Ovary (tissue), 9 donors: Measurements from ENCODE around the gene CALR. TPM values are rescaled to one million over a fixed set of nuclear protein-coding genes. Genes with fewer than 3 reads are reported as not detected.
A peak's percentile ranks its signal among the peaks of the same experiment; 100 is the strongest.

Source experiments
- DNase-seq, 5 donors: peaks; one replicate each; pipeline ENCODE4 v3.0.0-alpha.2; 2019 to 2020
- H3K27ac ChIP-seq, 2 donors: fragments of 200-600 bp; one replicate each; pipeline versions ENCODE4 v1.5.1 to v1.8.0; 2019 to 2022
- H3K27me3 ChIP-seq: fragments of 200-600 bp; one replicate; pipeline ENCODE4 v1.8.0; 2022
- H3K36me3 ChIP-seq: fragments of 200-600 bp; sonication (generic); one replicate; pipeline ENCODE4 v1.5.1; 2019
- H3K4me1 ChIP-seq: one replicate; pipeline ENCODE4 v1.8.1; 2013; ENCODE audit warnings: mild to moderate bottlenecking, moderate library complexity; ENCODE audit not compliant: insufficient read depth
- H3K4me3 ChIP-seq: fragments of 200-600 bp; sonication (generic); one replicate; pipeline ENCODE4 v1.5.1; 2017
- H3K9me3 ChIP-seq, 2 donors: fragments of 200-600 bp in 1 of 2; sonication (generic) in 1 of 2; one replicate each; pipeline versions ENCODE4 v1.5.1 to v1.8.1; 2013 to 2019; ENCODE audit warnings: mild to moderate bottlenecking in 1 of 2, moderate library complexity in 1 of 2
- EP300 ChIP-seq: sonication (generic); formaldehyde crosslinking; IDR thresholded peaks from one replicate; pipeline ENCODE4 v1.6.1; 2017; ENCODE audit warnings: antibody characterized with exemption
- POLR2A ChIP-seq: fragments of 450-650 bp; IDR thresholded peaks from one replicate; pipeline ENCODE4 v1.6.1; 2017; ENCODE audit warnings: antibody characterized with exemption, mild to moderate bottlenecking, moderate library complexity
- WGBS, 3 donors: extraction: QIAGEN DNeasy Blood & Tissue Kit in 1 of 3; methylation state at CpG; one replicate each; pipeline versions ENCODE4 v1.1.5 to v1.1.7; 2013 to 2017; 5-methylcytosine and 5-hydroxymethylcytosine counted together
- intact Hi-C, 4 donors: fragments of 100-400 bp; cut with DNase I; formaldehyde crosslinking; loops; one replicate each; pipeline versions ENCODE4 v1.11.0 to v1.15.1; 2022 to 2023
- microRNA-seq, 3 donors: library from miRNA; unstranded; fragments of <30 nt; microRNA quantifications; one replicate each; pipeline versions ENCODE4 to v1.2.0, GENCODE V29; 2019 to 2020
- polyA plus RNA-seq, 2 donors: library from polyadenylated mRNA; stranded (reverse); fragments of 200-250 nt in 1 of 2; fragments of 350-450 nt in 1 of 2; fragmentation: Illumina TruSeq in 1 of 2; extraction: RNeasy Lipid Tissue Mini Kit (QIAGEN cat#74804) in 1 of 2; gene quantifications; one replicate each; pipeline ENCODE4 v1.2.3, GENCODE V29; 2013 to 2014
- small RNA-seq: library from RNA; depleted of rRNA; stranded (forward); fragments of <200 nt; gene quantifications from one replicate; pipeline ENCODE3, GENCODE V24; 2016
- total RNA-seq, 7 donors: library from RNA; depleted of rRNA in 2 of 7; stranded (reverse); fragments of >200 nt in 2 of 7; fragmentation: NEBNext Ultra II Directional in 3 of 7; extraction: Animal tissue kit (Norgen Biotek cat#: 25700) in 3 of 7; gene quantifications; one replicate each; pipeline versions ENCODE4 v1.1.0 to v1.2.4, GENCODE V29; 2016 to 2023
- TF ChIP-seq, protein P1 (sequence below), 3 donors: fragments of 450-650 bp in 2 of 3; fragments of 200-600 bp in 1 of 3; IDR thresholded peaks; one replicate each; pipeline versions ENCODE4 v1.5.1 to v1.8.0; 2016 to 2022; ENCODE audit warnings: antibody characterized with exemption in 3 of 3, mild to moderate bottlenecking in 1 of 3
- donor health status: DM: no; HTN: no; CAD: no; lungs with moderate emphysema.
- donor health status: DM: no; HTN: no; CAD: no.
- donor health status: Bipolar disorder and iron deficiency.
- donor health status: DM: yes; HTN: yes; CAD: no.
- donor health status: DM: no; HTN: no; CAD: no.
- donor health status: DM: yes; HTN: yes; CAD: no.

CALR gene
- total and polyA plus RNA-seq, 9 donors: 211 to 1,094 (median 450) TPM

GRCh38 chr19:12991296-12991695, 52.9 kb downstream of the CALR start:
- H3K4me1 ChIP-seq: peaks cover 3% of the 10 kb centered on the region
- no peak overlapping the region for H3K4me3 ChIP-seq
- intact Hi-C loops: no loop called here
- H3K27ac ChIP-seq: no peak overlapping the region
- TF ChIP-seq EP300: no peak
- no peak for TF ChIP-seq POLR2A
- TF ChIP-seq, protein P1, sequence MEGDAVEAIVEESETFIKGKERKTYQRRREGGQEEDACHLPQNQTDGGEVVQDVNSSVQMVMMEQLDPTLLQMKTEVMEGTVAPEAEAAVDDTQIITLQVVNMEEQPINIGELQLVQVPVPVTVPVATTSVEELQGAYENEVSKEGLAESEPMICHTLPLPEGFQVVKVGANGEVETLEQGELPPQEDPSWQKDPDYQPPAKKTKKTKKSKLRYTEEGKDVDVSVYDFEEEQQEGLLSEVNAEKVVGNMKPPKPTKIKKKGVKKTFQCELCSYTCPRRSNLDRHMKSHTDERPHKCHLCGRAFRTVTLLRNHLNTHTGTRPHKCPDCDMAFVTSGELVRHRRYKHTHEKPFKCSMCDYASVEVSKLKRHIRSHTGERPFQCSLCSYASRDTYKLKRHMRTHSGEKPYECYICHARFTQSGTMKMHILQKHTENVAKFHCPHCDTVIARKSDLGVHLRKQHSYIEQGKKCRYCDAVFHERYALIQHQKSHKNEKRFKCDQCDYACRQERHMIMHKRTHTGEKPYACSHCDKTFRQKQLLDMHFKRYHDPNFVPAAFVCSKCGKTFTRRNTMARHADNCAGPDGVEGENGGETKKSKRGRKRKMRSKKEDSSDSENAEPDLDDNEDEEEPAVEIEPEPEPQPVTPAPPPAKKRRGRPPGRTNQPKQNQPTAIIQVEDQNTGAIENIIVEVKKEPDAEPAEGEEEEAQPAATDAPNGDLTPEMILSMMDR (IDR thresholded peaks at IDR 0.05): no peak
- no peaks in the 10 kb centered on the region for H3K9me3 ChIP-seq
- H3K27me3 ChIP-seq: no peaks in the 10 kb centered on the region
- no peaks in the 10 kb centered on the region for H3K36me3 ChIP-seq
- DNase-seq: no peak
- WGBS, 3 donors: 96 to 99% (median 97%) methylated on average over 5 of the region's 5 CpGs

DNA sequence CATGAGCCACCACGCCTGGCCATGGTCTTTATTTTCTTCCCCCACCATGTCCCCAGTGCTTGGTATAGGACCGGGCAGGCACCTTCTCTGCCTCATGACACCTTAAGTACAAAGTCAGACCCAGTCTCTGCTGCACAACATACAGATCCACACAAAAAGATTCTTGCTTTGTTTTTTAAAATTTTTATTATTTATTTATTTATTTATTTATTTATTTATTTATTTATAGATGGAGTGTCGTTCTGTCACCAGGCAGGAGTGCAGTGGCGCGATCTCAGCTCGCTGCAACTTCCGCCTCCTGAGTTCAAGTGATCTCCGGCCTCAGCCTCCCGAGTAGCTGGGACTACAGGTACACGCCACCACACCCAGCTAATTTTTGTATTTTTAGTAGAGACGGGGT, 54.3 kb downstream of the CALR start:
- Histone ChIP-seq H3K9me3 (no peaks in the 10 kb centered on the region), H3K4me1 (peaks cover 8% of the 10 kb centered on the region), H3K36me3 (no peaks in the 10 kb centered on the region), H3K4me3 (no peak overlapping the region), H3K27ac (no peak overlapping the region), H3K27me3 (no peaks in the 10 kb centered on the region)
- intact Hi-C loops: no loop called here
- peak in 1 of 5 donors; percentile 21 for DNase-seq
- WGBS, 3 donors: 95 to 98% (median 96%) methylated on average over 11 of the region's 11 CpGs
- TF ChIP-seq, protein P1 (IDR thresholded peaks at IDR 0.05): no peak
- TF ChIP-seq POLR2A (no peak), EP300 (no peak)

DNA sequence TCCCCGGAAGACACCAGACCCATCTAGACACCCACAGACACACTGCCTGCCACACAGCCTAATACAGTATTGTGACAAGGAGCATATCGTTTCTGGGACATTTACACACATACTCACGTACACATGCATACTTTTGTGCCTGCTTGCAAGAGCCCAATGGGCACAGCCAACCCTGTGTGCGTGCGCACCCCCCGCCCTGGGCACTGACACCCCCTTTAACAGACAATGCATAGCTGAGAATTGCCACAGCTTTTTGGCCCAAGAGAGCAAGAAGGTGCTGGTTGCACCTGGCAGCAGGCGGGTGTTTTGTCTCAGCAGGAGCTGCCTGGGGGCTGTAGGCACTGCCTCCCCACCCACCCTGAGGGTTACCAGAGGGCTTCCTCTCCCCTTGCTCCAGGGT, 55.2 kb downstream of the CALR start:
- H3K27ac ChIP-seq: no peak overlapping the region
- 89 to 91% (median 90%) methylated on average over 7 of the region's 7 CpGs for WGBS, 3 donors
- TF ChIP-seq, protein P1 (IDR thresholded peaks at IDR 0.05): no peak
- TF ChIP-seq EP300 (no peak), POLR2A (no peak)
- no peaks in the 10 kb centered on the region for H3K36me3 ChIP-seq
- intact Hi-C loops: no loop called here
- no peak overlapping the region for H3K4me3 ChIP-seq
- no peaks in the 10 kb centered on the region for H3K27me3 ChIP-seq
- no peaks in the 10 kb centered on the region for H3K9me3 ChIP-seq
- DNase-seq: peak in 1 of 5 donors; percentile 20
- peaks cover 9% of the 10 kb centered on the region for H3K4me1 ChIP-seq

Small RNAs within 50 kb of the gene (microRNA-seq; reads per million reads assigned to microRNA genes)
- 0 to 0.36 (median 0) reads per million in 3 donors for gene MIR5695
- gene MIR6515: 0 to 0.71 (median 0.63) reads per million in 3 donors

Small RNAs within 50 kb of the gene (small RNA-seq; reads per million reads assigned to genes)
- not detected for gene MIR5695
- not detected for gene MIR6515

Other genes starting within 250 kb of the CALR start
- gene FBXW9, start 242.0 kb upstream of the CALR start, total RNA-seq: 10 to 100 TPM in 1 of 7 donors, 1 to 10 TPM in 6; 3.5 to 14.8 (median 5.2) TPM
- 1 to 10 TPM in 1 of 2 donors, under 1 TPM in 1; 0.37 to 6.8 TPM for gene FBXW9, start 242.0 kb upstream of the CALR start, polyA plus RNA-seq
- gene TNPO2, start 214.7 kb upstream of the CALR start, total RNA-seq: 100 to 1,000 TPM in 2 of 7 donors, 10 to 100 TPM in 5; 42.1 to 109 (median 89.9) TPM
- 10 to 100 TPM; 41.5 to 51.6 TPM for gene TNPO2, start 214.7 kb upstream of the CALR start, polyA plus RNA-seq
- 100 to 1,000 TPM; 134 to 476 (median 186) TPM for gene TRIR, start 203.9 kb upstream of the CALR start, total RNA-seq
- 100 to 1,000 TPM; 243 to 288 TPM for gene TRIR, start 203.9 kb upstream of the CALR start, polyA plus RNA-seq
- 10 to 100 TPM; 26.2 to 59.0 (median 47.7) TPM for gene GET3, start 201.1 kb upstream of the CALR start, total RNA-seq
- 10 to 100 TPM; 42.6 to 68.1 TPM for gene GET3, start 201.1 kb upstream of the CALR start, polyA plus RNA-seq
- gene BEST2, start 186.8 kb upstream of the CALR start, total RNA-seq: not detected
- gene BEST2, start 186.8 kb upstream of the CALR start, polyA plus RNA-seq: not detected
- gene HOOK2, start 163.1 kb upstream of the CALR start, total RNA-seq: 10 to 100 TPM; 24.9 to 52.2 (median 27.9) TPM
- 10 to 100 TPM; 12.2 to 23.5 TPM for gene HOOK2, start 163.1 kb upstream of the CALR start, polyA plus RNA-seq
- 1,000 to 10,000 TPM in 2 of 7 donors, 100 to 1,000 TPM in 5; 154 to 3,039 (median 413) TPM for gene JUNB, start 147.1 kb upstream of the CALR start, total RNA-seq
- 100 to 1,000 TPM in 1 of 2 donors, 1 to 10 TPM in 1; 6.8 to 570 TPM for gene JUNB, start 147.1 kb upstream of the CALR start, polyA plus RNA-seq
- gene PRDX2, start 136.8 kb upstream of the CALR start, total RNA-seq: 100 to 1,000 TPM; 191 to 321 (median 263) TPM
- 100 to 1,000 TPM in 1 of 2 donors, 10 to 100 TPM in 1; 98.3 to 237 TPM for gene PRDX2, start 136.8 kb upstream of the CALR start, polyA plus RNA-seq
- gene THSD8, start 136.5 kb upstream of the CALR start, total RNA-seq: 1 to 10 TPM in 5 of 7 donors, under 1 TPM in 1, not detected in 1; 0.71 to 5.4 (median 2.6) TPM
- 1 to 10 TPM; 1.4 to 7.2 TPM for gene THSD8, start 136.5 kb upstream of the CALR start, polyA plus RNA-seq
- gene RNASEH2A, start 132.0 kb upstream of the CALR start, total RNA-seq: 10 to 100 TPM in 1 of 7 donors, 1 to 10 TPM in 6; 1.2 to 12.2 (median 7.7) TPM
- 1 to 10 TPM; 1.6 to 8.0 TPM for gene RNASEH2A, start 132.0 kb upstream of the CALR start, polyA plus RNA-seq
- gene RTBDN, start 104.0 kb upstream of the CALR start, total RNA-seq: not detected
- not detected for gene RTBDN, start 104.0 kb upstream of the CALR start, polyA plus RNA-seq
- gene MAST1, start 100.1 kb upstream of the CALR start, total RNA-seq: 1 to 10 TPM in 4 of 7 donors, under 1 TPM in 3; 0.25 to 1.4 (median 1.1) TPM
- 1 to 10 TPM in 1 of 2 donors, under 1 TPM in 1; 0.40 to 2.4 TPM for gene MAST1, start 100.1 kb upstream of the CALR start, polyA plus RNA-seq
- gene DNASE2, start 57.2 kb upstream of the CALR start, total RNA-seq: 10 to 100 TPM; 20.9 to 35.8 (median 26.5) TPM
- gene DNASE2, start 57.2 kb upstream of the CALR start, polyA plus RNA-seq: 10 to 100 TPM; 43.1 to 54.2 TPM
- gene KLF1, start 51.4 kb upstream of the CALR start, total RNA-seq: under 1 TPM in 1 of 7 donors, not detected in 6; 0.13 TPM
- gene KLF1, start 51.4 kb upstream of the CALR start, polyA plus RNA-seq: not detected
- 10 to 100 TPM; 17.7 to 36.3 (median 28.4) TPM for gene GCDH, start 47.4 kb upstream of the CALR start, total RNA-seq
- 10 to 100 TPM; 11.9 to 35.3 TPM for gene GCDH, start 47.4 kb upstream of the CALR start, polyA plus RNA-seq
- 1 to 10 TPM in 1 of 7 donors, under 1 TPM in 4, not detected in 2; 0.23 to 1.6 (median 0.56) TPM for gene SYCE2, start 19.3 kb upstream of the CALR start, total RNA-seq
- gene SYCE2, start 19.3 kb upstream of the CALR start, polyA plus RNA-seq: under 1 TPM; 0.17 to 0.20 TPM
- gene FARSA, start 4.9 kb upstream of the CALR start, total RNA-seq: 10 to 100 TPM; 21.9 to 50.2 (median 43.9) TPM
- gene FARSA, start 4.9 kb upstream of the CALR start, polyA plus RNA-seq: 10 to 100 TPM in 1 of 2 donors, 1 to 10 TPM in 1; 8.0 to 25.1 TPM
- gene RAD23A, start 7.3 kb downstream of the CALR start, total RNA-seq: 10 to 100 TPM; 61.2 to 94.0 (median 93.7) TPM
- 10 to 100 TPM; 75.8 to 77.2 TPM for gene RAD23A, start 7.3 kb downstream of the CALR start, polyA plus RNA-seq
- 10 to 100 TPM; 15.7 to 57.7 (median 19.1) TPM for gene GADD45GIP1, start 18.6 kb downstream of the CALR start, total RNA-seq
- gene GADD45GIP1, start 18.6 kb downstream of the CALR start, polyA plus RNA-seq: 10 to 100 TPM in 1 of 2 donors, 1 to 10 TPM in 1; 1.8 to 25.6 TPM
- under 1 TPM in 2 of 7 donors, not detected in 5; 0.11 to 0.15 TPM for gene DAND5, start 31.0 kb downstream of the CALR start, total RNA-seq
- not detected for gene DAND5, start 31.0 kb downstream of the CALR start, polyA plus RNA-seq
- 100 to 1,000 TPM in 5 of 7 donors, 10 to 100 TPM in 2; 30.3 to 256 (median 223) TPM for gene NFIX, start 56.9 kb downstream of the CALR start, total RNA-seq
- 10 to 100 TPM; 76.9 to 82.2 TPM for gene NFIX, start 56.9 kb downstream of the CALR start, polyA plus RNA-seq
- gene LYL1, start 164.2 kb downstream of the CALR start, total RNA-seq: 1 to 10 TPM; 2.9 to 7.4 (median 6.7) TPM
- 1 to 10 TPM in 1 of 2 donors, under 1 TPM in 1; 0.90 to 5.0 TPM for gene LYL1, start 164.2 kb downstream of the CALR start, polyA plus RNA-seq
- gene TRMT1, start 178.1 kb downstream of the CALR start, total RNA-seq: 10 to 100 TPM; 23.6 to 54.8 (median 38.7) TPM
- 10 to 100 TPM in 1 of 2 donors, 1 to 10 TPM in 1; 7.6 to 37.2 TPM for gene TRMT1, start 178.1 kb downstream of the CALR start, polyA plus RNA-seq
- 10 to 100 TPM in 6 of 7 donors, 1 to 10 TPM in 1; 5.1 to 31.4 (median 21.8) TPM for gene NACC1, start 179.7 kb downstream of the CALR start, total RNA-seq
- gene NACC1, start 179.7 kb downstream of the CALR start, polyA plus RNA-seq: 10 to 100 TPM in 1 of 2 donors, 1 to 10 TPM in 1; 3.2 to 14.8 TPM
- 10 to 100 TPM; 36.5 to 54.8 (median 43.0) TPM for gene STX10, start 211.8 kb downstream of the CALR start, total RNA-seq
- 10 to 100 TPM; 15.3 to 57.8 TPM for gene STX10, start 211.8 kb downstream of the CALR start, polyA plus RNA-seq
- 100 to 1,000 TPM in 3 of 7 donors, 10 to 100 TPM in 4; 55.3 to 301 (median 82.8) TPM for gene IER2, start 211.8 kb downstream of the CALR start, total RNA-seq
- 10 to 100 TPM; 47.4 to 64.4 TPM for gene IER2, start 211.8 kb downstream of the CALR start, polyA plus RNA-seq